Measurements from ENCODE around the gene SPATA6. TPM values are rescaled to one million over a fixed set of nuclear protein-coding genes. Genes with fewer than 3 reads are reported as not detected.

SPATA6 gene
- total and polyA plus RNA-seq, 2 experiments from 2014 or later: 10.6 to 13.3 TPM

GRCh38 chr1:48250572-48250971 is 221.4 kb downstream of the SPATA6 start:
- no peak for ATAC-seq

More at GRCh38 chr1:48250572-48250971, 221.4 kb downstream of the SPATA6 start:
- no peaks in the 10 kb centered on the region for H3F3A ChIP-seq (replicated peaks; ENCODE audit: low read depth)
- H3K4me1 ChIP-seq (ENCODE audit: insufficient read depth): no peaks in the 10 kb centered on the region
- no peak overlapping the region for H3K4me3 ChIP-seq
- H3K4me2 ChIP-seq: no peak overlapping the region
- no peaks in the 10 kb centered on the region for H3K9me2 ChIP-seq (ENCODE audit: insufficient read depth)
- H3K27me3 ChIP-seq (ENCODE audit: insufficient read depth): no peaks in the 10 kb centered on the region
- Mint-ChIP-seq H3K36me3 (ENCODE audit: low read depth) (no peaks in the 10 kb centered on the region), H3K4me1 (peaks cover 6% of the 10 kb centered on the region), H3K27me3 (ENCODE audit: insufficient read depth, low read depth, poor library complexity) (peaks cover 2% of the 10 kb centered on the region), H3K4me3 (no peak overlapping the region), H3K27ac (no peak overlapping the region), H3K9me3 (no peaks in the 10 kb centered on the region)
- no peak for DNase-seq (ENCODE audit: low spot score)
- no peak overlapping the region for H3K27ac ChIP-seq (ENCODE audit: low read depth)
- H3K36me3 ChIP-seq (ENCODE audit: insufficient read depth): no peaks in the 10 kb centered on the region
- no peaks in the 10 kb centered on the region for H3K79me2 ChIP-seq (replicated peaks; ENCODE audit: insufficient read depth)
- TF ChIP-seq CTCF (conservative IDR thresholded peaks at IDR 0.05; ENCODE audit: low read depth in 2 of 2): no peak
- TF ChIP-seq REST (IDR thresholded peaks at IDR 0.05; ENCODE audit: unreplicated experiment): no peak
- no peak for TF ChIP-seq JUNB (IDR thresholded peaks at IDR 0.05; ENCODE audit: unreplicated experiment)
- TF ChIP-seq EZH2phosphoT487 (IDR thresholded peaks at IDR 0.05; ENCODE audit: unreplicated experiment): no peak
- no peak for TF ChIP-seq ZNF331 (CRISPR knock-in tag; IDR thresholded peaks at IDR 0.05; ENCODE audit: low read depth)
- TF ChIP-seq POLR2AphosphoS5 (IDR thresholded peaks at IDR 0.05; ENCODE audit: low read depth): no peak
- no peak for TF ChIP-seq NANOG (IDR thresholded peaks at IDR 0.05; ENCODE audit: borderline replicate concordance)
- no peak for TF ChIP-seq ZNF114 (CRISPR knock-in tag; IDR thresholded peaks at IDR 0.05)
- no peak for TF ChIP-seq CREB1 (CRISPR knock-in tag; IDR thresholded peaks at IDR 0.05; ENCODE audit: low read depth)
- TF ChIP-seq ETS1 (IDR thresholded peaks at IDR 0.05): no peak
- TF ChIP-seq EZH2 (IDR thresholded peaks at IDR 0.05; ENCODE audit: low read depth, unreplicated experiment): no peak
- no peak for TF ChIP-seq STAT1 (IDR thresholded peaks at IDR 0.05; ENCODE audit: unreplicated experiment)
- TF ChIP-seq ZNF462 (CRISPR knock-in tag; IDR thresholded peaks at IDR 0.05): no peak
- no peaks in the 10 kb centered on the region for H4K20me1 ChIP-seq (replicated peaks; ENCODE audit: insufficient read depth)
- no peak overlapping the region for H2AFZ ChIP-seq
